Right lobe of liver (tissue), 4 donors: Measurements from ENCODE around the gene MAP7.

Experiments
- POLR2A ChIP-seq: fragments of 450-650 bp; IDR thresholded peaks from one replicate; pipeline ENCODE4 v1.6.1; 2017; ENCODE audit warnings: antibody characterized with exemption, mild to moderate bottlenecking
- TF ChIP-seq, protein P1 (sequence below), 4 donors: fragments of 200-600 bp in 3 of 4; fragments of 450-650 bp in 1 of 4; IDR thresholded peaks; one replicate each; pipeline versions ENCODE4 v1.5.1 to v1.8.0; 2016 to 2022; ENCODE audit warnings: antibody characterized with exemption in 4 of 4, mild to moderate bottlenecking in 2 of 4
- donor health status: DM: no; HTN: no; CAD: no.
- donor health status: DM: no; HTN: no; CAD: no.
- donor health status: DM: no; HTN: yes; CAD: no.

DNA sequence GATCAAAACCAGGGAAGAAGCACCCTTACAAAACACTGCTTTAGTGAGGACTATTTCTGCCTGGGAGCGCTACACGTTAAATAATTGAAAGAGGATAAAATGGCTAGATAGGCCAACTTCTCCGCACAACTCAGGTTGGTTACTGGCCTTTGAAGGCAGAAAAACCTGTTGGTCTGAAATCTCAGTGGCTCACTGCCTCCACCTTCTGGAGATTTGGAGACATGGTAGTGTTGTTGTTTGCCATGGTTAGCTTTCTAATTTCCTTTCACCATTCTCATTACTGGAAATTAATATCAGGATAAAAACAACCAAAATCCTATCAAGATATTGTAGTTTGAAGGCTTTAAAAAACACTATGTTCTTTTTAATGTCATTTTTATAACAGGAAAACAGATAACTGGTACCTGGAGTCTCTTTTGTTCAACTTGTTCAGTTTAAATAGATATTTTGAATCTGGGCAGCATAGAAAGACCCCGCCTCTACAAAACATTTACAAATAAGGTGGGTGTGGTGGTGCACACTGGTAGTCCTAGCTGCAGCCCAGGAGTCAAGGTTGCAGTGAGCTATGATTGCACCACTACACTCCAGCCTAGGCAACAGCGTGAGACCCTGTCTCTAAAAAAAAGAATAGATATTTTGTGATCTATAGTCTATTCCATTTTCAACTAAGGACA lies 233.1 kb downstream of the MAP7 start:
- TF ChIP-seq, protein P1, sequence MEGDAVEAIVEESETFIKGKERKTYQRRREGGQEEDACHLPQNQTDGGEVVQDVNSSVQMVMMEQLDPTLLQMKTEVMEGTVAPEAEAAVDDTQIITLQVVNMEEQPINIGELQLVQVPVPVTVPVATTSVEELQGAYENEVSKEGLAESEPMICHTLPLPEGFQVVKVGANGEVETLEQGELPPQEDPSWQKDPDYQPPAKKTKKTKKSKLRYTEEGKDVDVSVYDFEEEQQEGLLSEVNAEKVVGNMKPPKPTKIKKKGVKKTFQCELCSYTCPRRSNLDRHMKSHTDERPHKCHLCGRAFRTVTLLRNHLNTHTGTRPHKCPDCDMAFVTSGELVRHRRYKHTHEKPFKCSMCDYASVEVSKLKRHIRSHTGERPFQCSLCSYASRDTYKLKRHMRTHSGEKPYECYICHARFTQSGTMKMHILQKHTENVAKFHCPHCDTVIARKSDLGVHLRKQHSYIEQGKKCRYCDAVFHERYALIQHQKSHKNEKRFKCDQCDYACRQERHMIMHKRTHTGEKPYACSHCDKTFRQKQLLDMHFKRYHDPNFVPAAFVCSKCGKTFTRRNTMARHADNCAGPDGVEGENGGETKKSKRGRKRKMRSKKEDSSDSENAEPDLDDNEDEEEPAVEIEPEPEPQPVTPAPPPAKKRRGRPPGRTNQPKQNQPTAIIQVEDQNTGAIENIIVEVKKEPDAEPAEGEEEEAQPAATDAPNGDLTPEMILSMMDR (IDR thresholded peaks at IDR 0.05): peak; percentile 75 to 86 (median 82)
- no peak for TF ChIP-seq POLR2A
